Common myeloid progenitor, CD34-positive (primary cell): ENCODE data around the gene STPG2.

Experiments
- CTCF ChIA-PET: fragments of 350-600 bp; sonication (Branson Sonifier 250); formaldehyde crosslinking; loops from one replicate; lab custom pipeline; 2021; ENCODE audit warnings: antibody characterized with exemption; lab: Charles Lee
- POLR2A ChIA-PET: fragments of 350-600 bp; sonication (Branson Sonifier 250); formaldehyde crosslinking; loops from one replicate; lab custom pipeline; 2021; ENCODE audit warnings: antibody characterized with exemption; lab: Charles Lee
- DNase-seq, 3 donors: peaks; one replicate each; pipeline versions ENCODE4 v3.0.0 to v3.0.0-alpha.2; 2013
- H3K27ac ChIP-seq, 2 experiments: 1 replicate in 1 of 2; 2 replicates in 1 of 2; pipeline ENCODE4 v1.7.0; 2013; ENCODE audit warnings: inconsistent platforms in 2 of 2, low read length in 2 of 2, mild to moderate bottlenecking in 2 of 2, low read depth in 1 of 2, moderate library complexity in 1 of 2; ENCODE audit not compliant: severe bottlenecking in 2 of 2, insufficient read depth in 1 of 2, poor library complexity in 1 of 2
- H3K27me3 ChIP-seq, 5 experiments: replicated peaks in 2 of 5; 1 replicate in 3 of 5; 2 replicates in 2 of 5; pipeline versions ENCODE4 v1.6.1 to v1.7.0; 2013; ENCODE audit warnings: low read length in 4 of 5, mild to moderate bottlenecking in 2 of 5, moderate library complexity in 2 of 5, inconsistent platforms in 1 of 5; ENCODE audit not compliant: insufficient read depth in 5 of 5, control insufficient read depth in 4 of 5
- H3K36me3 ChIP-seq, 4 experiments: 1 replicate in 2 of 4; 2 replicates in 2 of 4; pipeline versions ENCODE4 v1.6.1 to v1.7.0; 2013; ENCODE audit warnings: low read length in 3 of 4, control low read depth in 1 of 4, mild to moderate bottlenecking in 1 of 4; ENCODE audit not compliant: control insufficient read depth in 4 of 4, insufficient read depth in 4 of 4
- H3K4me1 ChIP-seq, 4 experiments: 1 replicate in 3 of 4; 2 replicates in 1 of 4; pipeline versions ENCODE4 v1.6.1 to v1.7.1; 2013; ENCODE audit warnings: low read length in 3 of 4, mild to moderate bottlenecking in 3 of 4, control low read depth in 1 of 4, inconsistent platforms in 1 of 4, moderate library complexity in 1 of 4; ENCODE audit not compliant: control insufficient read depth in 4 of 4, insufficient read depth in 4 of 4; ENCODE audit errors: control extremely low read depth in 1 of 4
- H3K4me3 ChIP-seq, 7 experiments: 1 replicate in 4 of 7; 2 replicates in 3 of 7; pipeline versions ENCODE4 v1.5.1 to v1.7.0; 2013; ENCODE audit warnings: mild to moderate bottlenecking in 7 of 7, low read length in 6 of 7, moderate library complexity in 6 of 7, inconsistent platforms in 2 of 7, low read depth in 2 of 7, control low read depth in 1 of 7; ENCODE audit not compliant: insufficient read depth in 4 of 7, control insufficient read depth in 1 of 7; ENCODE audit errors: extremely low read depth in 1 of 7
- H3K9me3 ChIP-seq, 5 experiments: 1 replicate in 4 of 5; 2 replicates in 1 of 5; pipeline versions ENCODE4 v1.6.1 to v1.7.1; 2013; ENCODE audit warnings: low read length in 4 of 5, mild to moderate bottlenecking in 2 of 5, inconsistent platforms in 1 of 5, low read depth in 1 of 5, moderate library complexity in 1 of 5; ENCODE audit not compliant: control insufficient read depth in 4 of 5, insufficient read depth in 2 of 5; ENCODE audit errors: control extremely low read depth in 1 of 5
- WGBS: methylation state at CpG from one replicate; pipeline ENCODE4 v1.1.5; 2013; ENCODE audit not compliant: insufficient coverage; 5-methylcytosine and 5-hydroxymethylcytosine counted together

STPG2 gene

GRCh38 chr4:97892592-97893266, 250.5 kb downstream of the STPG2 start:
- no peak overlapping the region for H3K27ac ChIP-seq
- no peaks in the 10 kb centered on the region for H3K27me3 ChIP-seq
- WGBS, result no CpG with 5 or more reads among the region's 1 CpG
- H3K4me1 ChIP-seq, result no peaks in the 10 kb centered on the region
- CTCF ChIA-PET, result no interaction called here
- no peak overlapping the region for H3K4me3 ChIP-seq
- no peak for DNase-seq
- no peaks in the 10 kb centered on the region for H3K36me3 ChIP-seq
- POLR2A ChIA-PET, result no interaction called here
- H3K9me3 ChIP-seq, result peaks cover 0 to 2% (median 0%) of the 10 kb centered on the region in 5 experiments

- DNase-seq, result no peak
- Histone ChIP-seq H3K4me3 (no peak overlapping the region), H3K9me3 (peaks cover 0 to 2% (median 0%) of the 10 kb centered on the region in 5 experiments), H3K27me3 (no peaks in the 10 kb centered on the region), H3K4me1 (no peaks in the 10 kb centered on the region), H3K36me3 (no peaks in the 10 kb centered on the region), H3K27ac (no peak overlapping the region)
- ChIA-PET POLR2A (no interaction called here), CTCF (no interaction called here)
- no CpG with 5 or more reads among the region's 2 CpGs for WGBS
Observed at GRCh38 chr4:97879942-97880341, 263.3 kb downstream of the STPG2 start.

- ChIA-PET CTCF (no interaction called here), POLR2A (no interaction called here)
- H3K36me3 ChIP-seq, result no peaks in the 10 kb centered on the region
- H3K9me3 ChIP-seq, result no peaks in the 10 kb centered on the region
- no peak overlapping the region for H3K27ac ChIP-seq
- H3K27me3 ChIP-seq, result no peaks in the 10 kb centered on the region
- no peak for DNase-seq
- no peak overlapping the region for H3K4me3 ChIP-seq
- 100% methylated on average over 1 of the region's 4 CpGs for WGBS
- no peaks in the 10 kb centered on the region for H3K4me1 ChIP-seq
Observed at GRCh38 chr4:97868097-97868496, 275.2 kb downstream of the STPG2 start.

GRCh38 chr4:97867557-97868091, 275.7 kb downstream of the STPG2 start:
- WGBS, result 60% methylated on average over 1 of the region's 1 CpG
- H3K27ac ChIP-seq, result no peak overlapping the region
- no peak for DNase-seq
- no peak overlapping the region for H3K4me3 ChIP-seq
- no peaks in the 10 kb centered on the region for H3K27me3 ChIP-seq
- no peaks in the 10 kb centered on the region for H3K4me1 ChIP-seq
- no peaks in the 10 kb centered on the region for H3K9me3 ChIP-seq
- ChIA-PET CTCF (no interaction called here), POLR2A (no interaction called here)
- H3K36me3 ChIP-seq, result no peaks in the 10 kb centered on the region

GRCh38 chr4:97866821-97867556, 276.3 kb downstream of the STPG2 start:
- CTCF ChIA-PET, result no interaction called here
- no peak for DNase-seq
- H3K27me3 ChIP-seq, result no peaks in the 10 kb centered on the region
- no peaks in the 10 kb centered on the region for H3K4me1 ChIP-seq
- POLR2A ChIA-PET, result no interaction called here
- H3K4me3 ChIP-seq, result no peak overlapping the region
- H3K9me3 ChIP-seq, result no peaks in the 10 kb centered on the region
- no peak overlapping the region for H3K27ac ChIP-seq
- no peaks in the 10 kb centered on the region for H3K36me3 ChIP-seq

- Histone ChIP-seq H3K27ac (no peak overlapping the region), H3K9me3 (peaks cover 0 to 2% (median 0%) of the 10 kb centered on the region in 5 experiments), H3K4me3 (no peak overlapping the region), H3K27me3 (no peaks in the 10 kb centered on the region), H3K36me3 (no peaks in the 10 kb centered on the region), H3K4me1 (no peaks in the 10 kb centered on the region)
- ChIA-PET CTCF (no interaction called here), POLR2A (no interaction called here)
- WGBS, result no CpG with 5 or more reads among the region's 1 CpG
- DNase-seq, result no peak
Observed at GRCh38 chr4:97851115-97851514, 292.2 kb downstream of the STPG2 start.

GRCh38 chr4:97845758-97846157, 297.5 kb downstream of the STPG2 start:
- CTCF ChIA-PET, result no interaction called here
- Histone ChIP-seq H3K4me1 (no peaks in the 10 kb centered on the region), H3K4me3 (no peak overlapping the region), H3K9me3 (no peaks in the 10 kb centered on the region), H3K27ac (no peak overlapping the region), H3K36me3 (no peaks in the 10 kb centered on the region), H3K27me3 (no peaks in the 10 kb centered on the region)
- no peak for DNase-seq
- POLR2A ChIA-PET, result no interaction called here
